ENCODE data around the gene PROM1. TPM values are rescaled to one million over a fixed set of nuclear protein-coding genes. Genes with fewer than 3 reads are reported as not detected.

The PROM1 gene
- total RNA-seq, 1 experiment from 2014 or later, result 17.7 TPM

DNA sequence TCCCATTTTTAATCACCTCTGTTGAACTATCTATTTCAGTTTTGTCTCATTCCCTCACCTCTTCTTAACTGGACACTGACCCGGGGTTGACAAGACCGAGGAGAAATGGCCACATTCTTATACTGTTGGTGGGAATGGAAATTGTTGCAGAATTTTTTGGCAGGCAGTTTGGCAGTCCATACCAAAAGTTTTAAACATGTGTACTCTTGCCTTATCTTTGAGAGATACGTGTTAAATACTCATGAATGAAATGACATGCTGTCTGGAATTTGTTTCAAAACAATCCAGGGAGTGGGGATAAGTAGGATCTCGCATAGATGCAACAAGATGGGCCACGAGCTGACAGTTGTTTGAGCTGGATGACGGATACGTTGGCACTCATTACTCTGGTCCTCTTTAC, 157.3 kb downstream of the PROM1 start:
- Histone ChIP-seq H3K27me3 (ENCODE audit: insufficient read depth, low read length) (no peaks in the 10 kb centered on the region), H3K4me3 (replicated peaks in 1 of 2; ENCODE audit: low read depth in 1 of 2, low read length in 2 of 2) (no peak overlapping the region), H3K9ac (ENCODE audit: low read length) (no peak overlapping the region), H3K36me3 (ENCODE audit: control insufficient read depth in 1 of 2, insufficient read depth in 2 of 2, low read length in 2 of 2) (no peaks in the 10 kb centered on the region), H3K9me2 (ENCODE audit: insufficient read depth) (no peaks in the 10 kb centered on the region), H3K79me2 (ENCODE audit: insufficient read depth, low read length) (no peaks in the 10 kb centered on the region), H2AFZ (ENCODE audit: low read depth, low read length, poor library complexity, severe bottlenecking) (no peak overlapping the region), H3K4me1 (ENCODE audit: control insufficient read depth in 1 of 2, insufficient read depth in 2 of 2, low read length in 2 of 2) (peaks cover 3 to 13% of the 10 kb centered on the region in 2 experiments), H3K4me2 (ENCODE audit: low read length) (no peak overlapping the region), H3K9me3 (ENCODE audit: control insufficient read depth in 1 of 2, insufficient read depth in 1 of 2, low read depth in 1 of 2, low read length in 2 of 2) (no peaks in the 10 kb centered on the region), H3K27ac (ENCODE audit: low read depth, low read length) (no peak overlapping the region), H4K20me1 (ENCODE audit: insufficient read depth) (no peaks in the 10 kb centered on the region)
- ChIA-PET POLR2A (no interaction called here), CTCF (interaction anchor here (1.5 kb wide), 1 partner anchor 44 kb away, joined by 6 read pairs; no protein-coding TSS in a partner anchor), RAD21 (ENCODE audit: low non-redundant PET in 1 of 2, low total read pairs in 2 of 2, uncharacterized antibody in 2 of 2, unreplicated experiment in 2 of 2) (no interaction called here)
- intact Hi-C loops (cut with micrococcal nuclease), result no loop called here
- TF ChIP-seq JUND (IDR thresholded peaks at IDR 0.05) (no peak), YY1 (IDR thresholded peaks at IDR 0.05; ENCODE audit: extremely low read depth, insufficient replicate concordance, low read depth, low read length) (no peak), ELF1 (IDR thresholded peaks at IDR 0.05; ENCODE audit: borderline replicate concordance, low read depth) (no peak), SRF (IDR thresholded peaks at IDR 0.05; ENCODE audit: low read depth) (no peak), ATF3 (IDR thresholded peaks at IDR 0.05) (no peak), MAX (IDR thresholded peaks at IDR 0.05) (no peak), RAD21 (IDR thresholded peaks at IDR 0.05; ENCODE audit: low read depth) (no peak), TCF7L2 (IDR thresholded peaks at IDR 0.05; ENCODE audit: borderline replicate concordance, extremely low read depth, insufficient read depth, insufficient read length) (no peak), POLR2AphosphoS5 (IDR thresholded peaks at IDR 0.05; ENCODE audit: low read depth, low read length) (no peak), SIN3A (IDR thresholded peaks at IDR 0.05; ENCODE audit: low read depth) (no peak), EZH2 (IDR thresholded peaks at IDR 0.05) (no peak)
- TF ChIP-seq, protein P1, sequence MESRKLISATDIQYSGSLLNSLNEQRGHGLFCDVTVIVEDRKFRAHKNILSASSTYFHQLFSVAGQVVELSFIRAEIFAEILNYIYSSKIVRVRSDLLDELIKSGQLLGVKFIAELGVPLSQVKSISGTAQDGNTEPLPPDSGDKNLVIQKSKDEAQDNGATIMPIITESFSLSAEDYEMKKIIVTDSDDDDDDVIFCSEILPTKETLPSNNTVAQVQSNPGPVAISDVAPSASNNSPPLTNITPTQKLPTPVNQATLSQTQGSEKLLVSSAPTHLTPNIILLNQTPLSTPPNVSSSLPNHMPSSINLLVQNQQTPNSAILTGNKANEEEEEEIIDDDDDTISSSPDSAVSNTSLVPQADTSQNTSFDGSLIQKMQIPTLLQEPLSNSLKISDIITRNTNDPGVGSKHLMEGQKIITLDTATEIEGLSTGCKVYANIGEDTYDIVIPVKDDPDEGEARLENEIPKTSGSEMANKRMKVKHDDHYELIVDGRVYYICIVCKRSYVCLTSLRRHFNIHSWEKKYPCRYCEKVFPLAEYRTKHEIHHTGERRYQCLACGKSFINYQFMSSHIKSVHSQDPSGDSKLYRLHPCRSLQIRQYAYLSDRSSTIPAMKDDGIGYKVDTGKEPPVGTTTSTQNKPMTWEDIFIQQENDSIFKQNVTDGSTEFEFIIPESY (IDR thresholded peaks at IDR 0.05; ENCODE audit: extremely low read depth, insufficient replicate concordance, low read length), result no peak
- TF ChIP-seq, protein P2, sequence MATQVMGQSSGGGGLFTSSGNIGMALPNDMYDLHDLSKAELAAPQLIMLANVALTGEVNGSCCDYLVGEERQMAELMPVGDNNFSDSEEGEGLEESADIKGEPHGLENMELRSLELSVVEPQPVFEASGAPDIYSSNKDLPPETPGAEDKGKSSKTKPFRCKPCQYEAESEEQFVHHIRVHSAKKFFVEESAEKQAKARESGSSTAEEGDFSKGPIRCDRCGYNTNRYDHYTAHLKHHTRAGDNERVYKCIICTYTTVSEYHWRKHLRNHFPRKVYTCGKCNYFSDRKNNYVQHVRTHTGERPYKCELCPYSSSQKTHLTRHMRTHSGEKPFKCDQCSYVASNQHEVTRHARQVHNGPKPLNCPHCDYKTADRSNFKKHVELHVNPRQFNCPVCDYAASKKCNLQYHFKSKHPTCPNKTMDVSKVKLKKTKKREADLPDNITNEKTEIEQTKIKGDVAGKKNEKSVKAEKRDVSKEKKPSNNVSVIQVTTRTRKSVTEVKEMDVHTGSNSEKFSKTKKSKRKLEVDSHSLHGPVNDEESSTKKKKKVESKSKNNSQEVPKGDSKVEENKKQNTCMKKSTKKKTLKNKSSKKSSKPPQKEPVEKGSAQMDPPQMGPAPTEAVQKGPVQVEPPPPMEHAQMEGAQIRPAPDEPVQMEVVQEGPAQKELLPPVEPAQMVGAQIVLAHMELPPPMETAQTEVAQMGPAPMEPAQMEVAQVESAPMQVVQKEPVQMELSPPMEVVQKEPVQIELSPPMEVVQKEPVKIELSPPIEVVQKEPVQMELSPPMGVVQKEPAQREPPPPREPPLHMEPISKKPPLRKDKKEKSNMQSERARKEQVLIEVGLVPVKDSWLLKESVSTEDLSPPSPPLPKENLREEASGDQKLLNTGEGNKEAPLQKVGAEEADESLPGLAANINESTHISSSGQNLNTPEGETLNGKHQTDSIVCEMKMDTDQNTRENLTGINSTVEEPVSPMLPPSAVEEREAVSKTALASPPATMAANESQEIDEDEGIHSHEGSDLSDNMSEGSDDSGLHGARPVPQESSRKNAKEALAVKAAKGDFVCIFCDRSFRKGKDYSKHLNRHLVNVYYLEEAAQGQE (IDR thresholded peaks at IDR 0.05; ENCODE audit: low read depth), result no peak
- ATAC-seq (no peak), DNase-seq (ENCODE audit: low read depth, low spot score) (no peak)
- no TSS peak for BruUV-seq (replicated peaks)

All from HCT116 (cell line).